ENCODE measurements around the gene SH2D7.

The SH2D7 gene

GRCh38 chr15:78092261-78093041, at the start of gene SH2D7:
SH2D7 (plus strand) TSS chr15:78092561; CDS start chr15:78092585, 24 bp downstream.
- no peak for DNase-seq (ENCODE audit: low read depth in 2 of 3, low spot score in 2 of 3)

GRCh38 chr15:78044407-78045155, 47.8 kb upstream of the SH2D7 start:
- DNase-seq (ENCODE audit: low read depth in 2 of 3, low spot score in 2 of 3), result no peak

GRCh38 chr15:78045189-78045588, 47.2 kb upstream of the SH2D7 start:
- no peak for DNase-seq (ENCODE audit: low read depth in 2 of 3, low spot score in 2 of 3)

GRCh38 chr15:78046796-78047341, 45.5 kb upstream of the SH2D7 start:
- DNase-seq (ENCODE audit: low read depth in 2 of 3, low spot score in 2 of 3), result no peak

GRCh38 chr15:78047761-78048627, 44.4 kb upstream of the SH2D7 start:
- DNase-seq (ENCODE audit: low read depth in 2 of 3, low spot score in 2 of 3), result no peak

GRCh38 chr15:78048628-78048920, 43.8 kb upstream of the SH2D7 start:
- no peak for DNase-seq (ENCODE audit: low read depth in 2 of 3, low spot score in 2 of 3)

- peak in 1 of 3 experiments; percentile 37 for DNase-seq (ENCODE audit: low read depth in 2 of 3, low spot score in 2 of 3)
Measured at GRCh38 chr15:78049691-78050440, 42.5 kb upstream of the SH2D7 start.

GRCh38 chr15:78050441-78050809, 41.9 kb upstream of the SH2D7 start:
- no peak for DNase-seq (ENCODE audit: low read depth in 2 of 3, low spot score in 2 of 3)

- no peak for DNase-seq (ENCODE audit: low read depth in 2 of 3, low spot score in 2 of 3)
Measured at GRCh38 chr15:78050826-78051225, 41.5 kb upstream of the SH2D7 start.

GRCh38 chr15:78051596-78051995, 40.8 kb upstream of the SH2D7 start:
- DNase-seq (ENCODE audit: low read depth in 2 of 3, low spot score in 2 of 3), result no peak

GRCh38 chr15:78052001-78052401, 40.4 kb upstream of the SH2D7 start:
- DNase-seq (ENCODE audit: low read depth in 2 of 3, low spot score in 2 of 3), result no peak

- no peak for DNase-seq (ENCODE audit: low read depth in 2 of 3, low spot score in 2 of 3)
Measured at GRCh38 chr15:78052545-78052944, 39.8 kb upstream of the SH2D7 start.

- no peak for DNase-seq (ENCODE audit: low read depth in 2 of 3, low spot score in 2 of 3)
Measured at GRCh38 chr15:78054518-78054917, 37.8 kb upstream of the SH2D7 start.

GRCh38 chr15:78054966-78055365, 37.4 kb upstream of the SH2D7 start:
- no peak for DNase-seq (ENCODE audit: low read depth in 2 of 3, low spot score in 2 of 3)

GRCh38 chr15:78055919-78056713, 36.2 kb upstream of the SH2D7 start:
- DNase-seq (ENCODE audit: low read depth in 2 of 3, low spot score in 2 of 3), result no peak

- DNase-seq (ENCODE audit: low read depth in 2 of 3, low spot score in 2 of 3), result no peak
Measured at GRCh38 chr15:78056714-78057269, 35.6 kb upstream of the SH2D7 start.

- no peak for DNase-seq (ENCODE audit: low read depth in 2 of 3, low spot score in 2 of 3)
Measured at GRCh38 chr15:78057803-78058202, 34.6 kb upstream of the SH2D7 start.

GRCh38 chr15:78058401-78058935, 33.9 kb upstream of the SH2D7 start:
- DNase-seq (ENCODE audit: low read depth in 2 of 3, low spot score in 2 of 3), result no peak

GRCh38 chr15:78059110-78059839, 33.1 kb upstream of the SH2D7 start:
- DNase-seq (ENCODE audit: low read depth in 2 of 3, low spot score in 2 of 3), result no peak
